GM19035 (cell line): Measurements from ENCODE around the gene ADD2.

Experiments used
- ATAC-seq: cut with Tn5 transposase; IDR thresholded peaks from one replicate; pipeline ENCODE4 v1.9.1; 2021; ENCODE audit not compliant: unreplicated experiment

The ADD2 gene

DNA sequence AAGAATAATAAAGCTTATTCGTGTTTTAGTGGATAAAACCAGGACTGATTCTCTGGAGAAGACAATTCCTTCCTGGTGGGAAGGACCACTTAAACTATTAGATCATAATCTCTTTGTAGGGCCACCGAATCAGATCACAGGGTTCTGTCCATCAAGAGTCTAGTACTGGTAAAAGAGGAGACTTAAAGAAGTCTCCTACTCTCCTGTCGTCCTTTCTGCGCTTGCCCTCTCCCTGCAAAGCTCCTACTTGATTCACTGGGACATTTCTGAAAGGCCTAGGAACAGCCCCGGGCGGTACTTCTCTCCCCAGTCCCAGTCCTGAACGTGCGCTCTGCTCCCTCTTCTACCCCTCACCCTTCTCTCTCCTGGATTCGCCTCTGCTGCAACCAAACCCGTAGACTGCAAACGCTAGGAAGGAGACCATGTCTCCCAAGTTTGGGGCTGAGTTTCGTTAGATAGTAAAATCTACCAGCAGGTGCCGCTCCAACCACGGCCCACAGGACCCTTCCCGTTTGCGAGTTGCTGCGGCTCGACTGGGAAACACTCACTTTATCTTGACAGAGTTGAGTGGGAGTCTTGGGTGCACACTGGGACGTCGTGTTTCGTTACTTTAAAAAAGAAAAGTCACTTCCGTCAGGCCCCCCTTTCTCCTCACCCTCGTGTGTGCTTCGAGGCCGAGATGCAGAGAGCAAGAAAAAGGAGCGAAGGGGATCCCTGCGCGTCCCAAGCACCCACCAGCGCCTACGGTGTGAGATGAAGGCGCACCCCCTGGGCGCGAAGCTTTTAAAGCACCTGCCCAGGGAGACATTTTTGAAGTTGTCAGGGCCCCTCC, 21.5 kb upstream of the ADD2 start:
- no peak for ATAC-seq

DNA sequence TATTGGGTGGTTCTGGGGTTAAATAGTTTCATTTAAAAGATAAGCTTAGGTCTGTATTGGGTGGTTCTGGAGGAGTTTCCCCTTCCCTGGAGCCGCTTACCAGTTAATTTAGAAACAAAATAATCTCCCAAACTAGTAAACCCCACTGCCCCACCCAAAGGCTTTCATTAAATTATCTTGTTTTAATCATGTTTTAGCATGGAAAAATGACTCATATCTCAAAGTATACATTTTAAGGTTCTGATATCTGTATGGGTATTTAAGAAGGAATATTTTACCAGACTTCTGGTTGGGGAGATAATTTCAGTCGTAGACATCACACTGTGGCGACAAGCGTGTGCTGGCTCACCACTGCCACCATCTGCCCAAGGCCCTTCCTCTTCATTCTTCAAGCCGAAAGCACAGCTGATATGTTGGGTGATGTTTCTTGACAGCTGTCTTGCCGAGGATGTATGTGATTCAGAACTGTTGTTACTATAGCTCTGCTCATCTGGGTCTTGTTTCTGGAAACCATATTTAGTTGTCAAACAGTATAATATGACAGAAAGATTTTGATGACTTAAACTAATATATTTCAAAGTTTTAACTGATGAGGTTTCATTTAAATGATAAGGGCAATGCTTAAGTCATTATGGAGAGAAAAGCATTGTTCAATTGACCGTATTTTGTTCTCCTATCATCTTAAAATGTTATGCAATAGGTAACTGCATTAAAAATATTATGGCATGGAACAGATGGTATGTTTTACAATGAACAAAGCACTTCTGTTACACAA, 17.3 kb upstream of the ADD2 start:
- ATAC-seq: no peak

- ATAC-seq: no peak
Observed at GRCh38 chr2:70784320-70784719, 16.3 kb upstream of the ADD2 start.

GRCh38 chr2:70779911-70780545, 12.0 kb upstream of the ADD2 start:
- ATAC-seq: no peak

DNA sequence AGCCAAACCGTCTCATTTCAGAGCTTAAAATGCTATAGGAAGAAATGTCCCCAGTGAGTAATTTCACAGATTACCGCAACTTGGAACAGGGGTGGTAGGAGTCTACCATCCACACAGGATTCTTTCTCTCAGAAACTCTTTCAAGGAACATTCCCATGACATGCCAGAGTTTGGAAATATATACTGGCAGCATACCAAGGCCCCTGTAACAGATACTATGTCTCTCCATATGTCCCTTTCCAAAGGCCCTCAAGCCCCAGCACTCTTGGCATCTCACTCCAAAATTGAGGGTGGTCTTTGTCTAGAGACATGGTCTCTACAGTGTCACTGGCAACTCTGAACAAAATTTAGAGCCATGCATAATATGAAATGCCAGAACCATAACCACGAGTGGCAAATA, 11.5 kb upstream of the ADD2 start:
- ATAC-seq: no peak

DNA sequence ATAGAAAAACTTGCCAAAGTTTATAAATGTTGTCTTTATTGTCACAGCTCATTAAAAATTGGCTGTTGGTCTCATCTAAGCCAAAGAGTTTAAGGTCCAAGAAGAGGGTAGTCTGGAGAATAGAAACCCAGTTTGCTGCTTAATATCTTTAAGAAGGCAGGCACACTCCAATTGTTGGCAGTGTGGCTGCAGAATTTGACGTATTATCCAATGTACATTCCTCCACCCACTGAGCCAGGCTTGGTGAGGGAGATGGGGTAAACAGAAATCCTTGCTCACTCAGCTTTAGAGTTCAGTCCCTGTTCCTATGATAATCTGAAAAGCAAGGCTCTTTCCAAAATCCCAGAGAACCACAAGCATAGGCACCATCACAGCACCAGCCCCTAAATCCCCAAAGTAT, 10.7 kb upstream of the ADD2 start:
- ATAC-seq: no peak

GRCh38 chr2:70777450-70777849, 9.4 kb upstream of the ADD2 start:
- ATAC-seq: no peak

DNA sequence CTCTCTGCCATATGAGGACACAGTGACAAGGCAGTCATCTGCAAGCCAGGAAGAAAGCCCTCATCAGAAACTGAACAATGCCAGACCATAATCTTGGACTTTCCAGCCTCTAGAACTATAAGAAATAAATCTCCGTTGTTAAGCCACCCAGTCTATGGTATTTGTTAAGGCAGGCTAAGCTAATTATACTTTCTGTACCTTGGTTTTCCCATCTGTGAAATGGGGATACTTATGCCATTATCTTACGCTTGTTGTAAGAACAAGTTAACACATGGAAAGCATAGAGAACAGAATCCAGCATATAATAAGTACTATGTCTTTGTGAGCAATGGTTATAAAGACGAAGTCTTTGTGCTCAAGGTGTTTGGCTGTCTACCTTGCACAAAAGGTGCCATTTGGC, 8.3 kb upstream of the ADD2 start:
- ATAC-seq: no peak

DNA sequence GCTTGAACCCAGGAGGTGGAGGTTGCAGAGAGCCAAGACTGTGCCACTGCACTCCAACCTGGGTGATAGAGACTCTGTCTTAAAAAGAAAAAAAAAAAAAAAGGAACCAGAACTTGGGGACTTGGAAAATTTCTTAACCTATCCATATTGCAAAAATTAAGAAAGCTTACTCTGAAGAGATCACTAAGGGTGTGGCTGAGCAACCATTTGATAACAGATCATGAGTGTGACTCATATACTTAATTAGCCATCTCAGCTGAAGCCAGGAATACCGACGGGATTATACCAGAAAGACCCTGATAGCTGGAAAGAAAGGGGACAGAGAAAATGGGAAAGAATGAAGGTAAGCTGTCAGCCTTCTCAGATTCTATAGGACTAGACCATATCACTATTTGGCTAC, 7.1 kb upstream of the ADD2 start:
- no peak for ATAC-seq

DNA sequence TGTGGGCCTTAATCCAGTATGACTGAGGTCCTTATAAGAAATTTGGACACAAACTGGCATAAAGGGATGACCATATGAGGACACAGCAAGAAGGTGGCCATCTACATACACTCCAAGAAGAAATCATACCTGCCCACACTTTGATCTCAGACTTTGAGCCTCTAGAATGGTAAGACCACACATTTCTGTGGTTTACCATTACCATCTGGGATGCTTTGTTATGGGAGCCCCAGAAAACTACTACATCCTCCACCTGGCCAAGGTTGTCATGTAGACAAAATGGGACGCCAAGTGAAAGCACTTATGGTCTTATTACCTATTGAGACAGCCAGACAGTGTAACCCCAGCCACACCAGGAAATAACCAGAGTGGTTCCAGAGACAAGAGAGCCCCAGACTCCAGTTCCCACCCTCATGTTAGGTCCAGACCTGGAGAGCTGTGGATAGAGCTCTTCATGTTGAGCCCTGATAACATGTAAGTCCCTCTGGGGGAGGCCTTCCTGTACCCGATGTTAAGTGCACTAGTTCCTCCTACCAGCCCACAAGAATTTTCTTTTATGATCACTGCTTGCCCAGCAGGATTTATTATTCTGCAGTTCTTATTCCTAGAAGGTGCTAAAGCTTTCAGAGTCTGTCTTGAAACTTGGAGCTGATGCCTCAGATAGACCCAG, 4.6 kb upstream of the ADD2 start:
- no peak for ATAC-seq

GRCh38 chr2:70771446-70771845, 3.4 kb upstream of the ADD2 start:
- peak; percentile 50 for ATAC-seq

- ATAC-seq: no peak
Observed at GRCh38 chr2:70769450-70769849, 1.4 kb upstream of the ADD2 start.

DNA sequence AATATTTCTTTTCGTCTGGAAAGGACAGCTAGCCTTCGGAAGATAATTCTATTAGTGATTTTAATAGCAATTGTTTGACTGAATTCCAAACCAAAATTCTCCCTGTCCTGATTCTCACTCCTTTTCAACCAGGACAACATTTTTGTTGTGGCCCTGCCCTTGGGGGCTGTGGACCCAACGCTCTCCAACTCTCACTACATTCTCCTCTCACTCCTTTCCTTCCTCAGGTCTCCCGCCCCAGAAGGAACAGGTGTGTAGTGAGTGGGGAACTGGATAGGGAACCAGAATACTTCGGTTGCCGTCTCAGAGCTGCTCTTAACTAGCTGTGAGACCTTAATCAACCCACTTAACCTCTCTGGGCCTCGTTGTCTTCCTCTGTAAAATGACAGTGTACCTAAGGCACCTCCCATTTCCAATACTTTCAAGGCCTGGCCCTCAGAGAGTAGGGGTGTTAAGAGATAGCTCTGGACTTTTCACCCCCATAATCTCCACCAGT, 638 bp upstream of the ADD2 start:
- no peak for ATAC-seq

DNA sequence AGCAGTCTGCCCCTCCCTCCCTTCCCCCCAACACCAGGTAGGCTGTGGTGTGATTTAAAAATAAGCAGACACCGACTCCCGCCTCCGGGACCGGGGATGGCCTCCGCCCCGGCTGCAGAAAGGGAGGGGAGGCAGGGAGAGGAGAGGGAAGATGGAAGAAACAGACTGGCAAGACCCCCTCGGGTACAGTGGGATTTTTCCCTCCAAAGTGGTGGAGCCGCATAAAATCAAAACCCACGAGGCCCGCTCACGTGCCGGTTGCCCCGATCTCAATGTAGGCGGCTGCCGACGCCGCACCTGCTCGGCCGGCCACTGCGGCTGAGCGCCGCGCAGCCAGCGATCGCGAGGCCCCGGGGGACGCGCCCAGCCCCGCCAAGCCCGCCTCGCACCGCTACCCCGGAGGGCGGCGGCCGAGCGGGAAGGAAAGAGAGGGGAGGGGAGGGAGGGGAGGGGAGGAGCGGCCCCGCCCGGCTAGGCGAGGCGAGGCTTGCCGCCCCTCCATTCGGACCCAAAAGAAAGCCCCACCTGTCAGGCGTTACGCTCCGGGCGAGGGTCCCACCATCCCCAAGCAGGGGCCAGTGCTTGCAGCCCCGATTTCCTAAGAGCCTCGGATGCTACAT, 811 bp downstream of the ADD2 start:
- ATAC-seq: no peak

DNA sequence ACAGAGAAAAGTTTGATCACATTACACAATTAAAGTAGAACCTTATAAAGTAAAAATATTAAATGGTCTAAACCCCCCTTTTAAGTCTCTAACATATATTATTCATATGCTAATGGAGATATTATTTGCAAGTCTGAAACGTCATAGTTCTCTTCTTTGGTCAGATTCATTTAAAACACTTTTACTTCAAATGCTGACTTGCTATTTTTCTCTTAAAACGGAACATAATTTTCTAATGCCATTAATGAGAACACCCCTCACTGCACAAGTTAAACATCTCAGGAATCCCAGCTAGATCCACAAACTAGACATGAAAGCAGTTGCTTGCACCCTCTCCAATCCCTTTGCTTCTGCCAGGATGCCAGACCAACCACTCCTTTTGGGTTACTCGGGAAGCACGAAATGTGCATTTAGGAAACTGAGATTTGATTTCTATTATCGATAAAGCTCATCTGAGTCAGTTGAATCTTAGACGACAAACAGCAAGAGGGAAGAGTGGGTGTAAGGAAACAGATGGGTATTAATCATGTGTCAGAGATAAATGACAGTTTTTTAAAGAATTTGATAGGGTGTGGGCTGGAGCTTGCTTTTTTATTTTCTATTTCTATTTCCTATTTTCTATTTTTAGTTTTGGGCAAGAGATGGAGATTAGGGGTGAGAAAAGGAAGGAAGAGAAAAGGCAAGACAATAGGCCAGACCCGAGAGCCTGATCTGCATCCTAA, 1.5 kb downstream of the ADD2 start:
- no peak for ATAC-seq

DNA sequence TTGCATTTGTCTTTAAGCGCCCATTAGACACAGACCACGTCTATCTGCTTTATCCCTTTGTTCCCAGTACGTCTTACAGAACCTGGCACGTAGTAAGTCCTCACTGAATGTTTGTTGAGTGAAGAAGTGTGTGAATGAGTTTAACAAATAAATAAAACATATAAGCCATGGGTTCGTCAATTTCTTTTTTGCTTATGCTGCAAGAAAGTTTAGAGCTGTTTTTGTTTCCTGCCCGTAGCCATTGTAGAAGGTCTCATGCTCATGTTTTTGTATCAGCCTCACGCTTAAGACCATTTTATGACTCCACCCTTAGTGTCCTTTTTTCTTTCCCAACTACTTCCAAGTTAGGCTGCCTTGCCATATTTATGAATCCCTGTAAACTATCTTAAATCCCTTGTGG, 2.5 kb downstream of the ADD2 start:
- no peak for ATAC-seq

DNA sequence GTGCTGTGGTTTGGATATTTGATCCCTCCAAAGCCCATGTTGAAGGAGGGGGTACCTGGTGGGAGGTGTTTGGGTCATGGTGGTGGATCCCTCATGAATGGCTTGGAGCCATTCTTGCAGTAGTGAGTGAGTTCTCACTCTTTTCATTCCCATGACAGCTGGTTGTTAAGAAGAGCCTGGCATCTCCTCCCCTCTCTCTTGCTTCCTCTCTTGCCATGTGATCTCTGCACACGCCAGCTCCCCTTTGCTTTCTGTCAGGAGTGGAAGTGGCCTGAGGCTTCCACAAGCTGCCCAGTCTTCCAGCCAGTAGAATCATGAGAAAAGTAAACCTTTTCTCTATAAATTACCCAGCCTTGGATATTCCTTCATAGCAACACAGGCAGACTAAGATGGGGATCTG, 8.6 kb downstream of the ADD2 start:
- no peak for ATAC-seq

DNA sequence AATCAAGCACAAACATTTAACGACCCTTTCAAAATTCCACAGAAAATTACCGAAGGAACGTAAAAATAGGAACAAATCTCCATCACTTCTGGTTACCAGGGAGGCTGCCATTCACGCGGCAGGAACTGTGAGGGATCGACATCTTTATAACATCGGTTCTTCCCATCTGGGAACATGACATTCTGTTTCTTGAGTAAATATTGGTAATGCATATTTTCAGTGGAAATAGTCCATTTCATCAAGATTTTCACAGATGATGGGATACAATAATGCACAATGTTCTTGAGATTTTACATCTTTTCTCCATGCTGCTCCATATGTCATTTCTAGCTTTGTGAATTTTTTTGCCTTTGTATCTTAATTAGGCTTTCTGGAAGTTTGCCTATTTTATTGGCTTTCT, 10.0 kb downstream of the ADD2 start:
- no peak for ATAC-seq

DNA sequence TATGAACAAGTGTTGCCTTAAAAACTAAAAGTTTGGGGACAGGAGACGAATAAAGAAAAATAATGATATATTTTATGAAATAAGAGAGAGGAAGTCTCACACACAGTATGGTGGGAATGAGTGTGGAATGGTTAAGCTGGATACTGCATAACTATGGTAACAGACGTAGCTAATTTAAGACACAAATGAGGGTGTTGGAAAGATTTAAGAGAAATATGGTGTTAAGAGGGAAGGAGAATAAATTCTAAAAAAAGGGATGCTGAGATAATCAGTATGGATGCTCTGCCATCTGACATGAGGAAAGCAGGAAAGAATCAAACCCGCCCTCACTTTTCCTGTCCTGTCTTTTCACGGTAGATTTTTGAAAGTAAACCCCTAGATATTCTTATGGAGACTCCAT, 10.6 kb downstream of the ADD2 start:
- no peak for ATAC-seq

DNA sequence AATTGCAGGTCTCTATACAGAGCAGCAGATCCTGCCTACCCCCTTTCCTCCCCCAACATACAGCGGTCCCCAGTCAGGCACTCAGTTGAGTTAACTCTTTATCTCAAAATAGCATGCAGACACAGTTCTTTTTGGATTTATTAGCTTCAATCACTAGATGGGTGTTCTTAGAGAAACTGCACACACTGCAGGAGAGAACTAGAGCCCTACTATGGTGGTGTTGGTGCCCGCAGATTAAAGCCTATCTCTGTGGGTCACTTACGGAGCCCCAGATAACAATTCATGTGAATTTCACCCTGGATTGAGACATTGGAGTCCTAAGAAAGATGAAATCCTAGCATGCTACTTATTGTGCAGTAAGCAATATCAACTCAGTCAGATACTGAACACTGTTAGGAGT, 11.9 kb downstream of the ADD2 start:
- ATAC-seq: no peak
